ENCODE results near the gene CNDP1.

DNA sequence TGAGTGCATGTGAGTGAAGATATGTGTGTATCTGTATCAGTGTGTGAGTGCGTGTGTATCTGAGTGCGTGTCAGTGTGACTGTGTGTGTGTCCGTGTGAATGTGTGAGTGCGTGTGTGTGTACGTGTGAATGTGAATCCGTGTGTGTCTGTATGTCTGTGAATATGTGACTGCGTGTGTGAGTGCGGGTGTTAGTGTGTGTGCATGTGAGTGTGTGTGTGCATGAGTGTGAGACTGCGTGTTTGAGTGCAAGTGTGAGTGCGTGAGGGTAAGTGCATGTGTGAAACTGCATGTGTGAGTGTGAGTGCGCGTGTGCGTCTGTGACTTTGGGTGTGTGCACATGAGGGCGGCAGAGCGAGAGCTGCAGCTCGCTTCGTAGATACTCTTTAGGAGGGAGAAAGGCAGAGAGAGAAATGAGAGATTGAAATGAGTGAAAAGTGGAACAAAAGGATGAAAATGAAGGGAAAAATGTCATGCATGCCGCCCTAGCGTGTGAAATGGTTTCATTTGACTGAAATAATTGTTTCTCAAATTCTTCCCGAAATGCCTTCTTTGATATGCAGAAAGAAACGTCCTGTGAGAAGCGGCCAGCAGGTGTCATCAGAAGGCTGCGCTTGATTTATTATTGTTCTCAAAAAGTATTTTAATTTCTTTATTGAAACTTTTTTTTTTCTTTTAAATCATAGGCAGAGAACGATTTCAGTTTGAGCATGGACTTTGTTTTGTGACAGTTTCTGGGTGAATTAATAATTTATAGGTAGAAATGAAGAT lies 88.9 kb downstream of the CNDP1 start:
- TF ChIP-seq POLR2AphosphoS5 (IDR thresholded peaks at IDR 0.05; ENCODE audit: low read depth, low read length) (no peak), POU2F2 (IDR thresholded peaks at IDR 0.05; ENCODE audit: low read depth, low read length) (no peak), TAF1 (IDR thresholded peaks at IDR 0.05; ENCODE audit: low read depth, low read length) (no peak)
